HG02759 (cell line): ENCODE results near the gene AGXT.

Experiments
- ATAC-seq: cut with Tn5 transposase; IDR thresholded peaks from one replicate; pipeline ENCODE4 v1.9.1; 2021; ENCODE audit warnings: mild to moderate bottlenecking, moderate library complexity; ENCODE audit not compliant: unreplicated experiment

AGXT gene

GRCh38 chr2:240869109-240869955 lies 708 bp downstream of the AGXT start:
- ATAC-seq, result no peak

DNA sequence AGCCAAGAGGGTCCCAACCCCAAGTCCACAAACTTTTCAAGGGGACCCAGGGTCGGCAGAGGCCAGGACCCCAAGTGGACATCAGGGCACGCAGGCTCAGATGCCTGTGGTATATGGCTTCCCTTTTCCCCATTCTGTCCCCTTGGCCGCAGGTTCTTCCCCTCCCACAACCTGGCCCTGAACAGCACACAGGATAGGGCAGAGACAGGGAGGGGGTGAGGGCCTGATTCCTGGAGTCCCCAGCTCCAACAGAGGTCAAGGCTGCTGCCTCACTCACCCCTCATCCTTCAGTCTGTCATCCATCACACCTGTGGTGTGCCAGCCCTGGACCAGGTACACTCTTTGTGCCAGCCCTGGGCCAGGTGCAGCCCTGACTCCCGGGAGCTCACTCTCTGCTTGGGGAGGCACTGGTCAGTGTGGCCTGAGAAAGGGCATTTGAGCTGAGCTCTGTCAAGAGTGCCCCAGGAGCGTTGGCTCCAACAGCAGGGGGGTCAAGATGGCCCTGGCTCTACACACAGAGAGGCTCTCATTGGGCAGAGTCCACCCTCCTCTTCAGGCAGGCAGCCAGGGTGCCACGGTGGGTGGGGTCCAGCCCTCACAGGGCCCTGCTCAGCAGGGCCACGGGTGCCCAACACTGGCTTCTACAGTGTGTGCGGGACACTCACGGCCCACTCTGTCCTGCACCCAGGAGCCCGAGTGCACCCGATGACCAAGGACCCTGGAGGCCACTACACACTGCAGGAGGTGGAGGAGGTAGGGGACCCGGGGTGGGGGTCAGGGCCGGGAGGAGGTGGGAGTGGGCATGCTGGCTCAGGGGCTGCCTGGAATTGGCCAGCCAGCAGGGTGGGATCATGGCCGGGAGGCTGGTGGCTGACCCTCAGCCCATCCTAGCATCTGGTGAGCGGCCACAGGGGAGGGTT lies 1.6 kb downstream of the AGXT start:
- no peak for ATAC-seq

DNA sequence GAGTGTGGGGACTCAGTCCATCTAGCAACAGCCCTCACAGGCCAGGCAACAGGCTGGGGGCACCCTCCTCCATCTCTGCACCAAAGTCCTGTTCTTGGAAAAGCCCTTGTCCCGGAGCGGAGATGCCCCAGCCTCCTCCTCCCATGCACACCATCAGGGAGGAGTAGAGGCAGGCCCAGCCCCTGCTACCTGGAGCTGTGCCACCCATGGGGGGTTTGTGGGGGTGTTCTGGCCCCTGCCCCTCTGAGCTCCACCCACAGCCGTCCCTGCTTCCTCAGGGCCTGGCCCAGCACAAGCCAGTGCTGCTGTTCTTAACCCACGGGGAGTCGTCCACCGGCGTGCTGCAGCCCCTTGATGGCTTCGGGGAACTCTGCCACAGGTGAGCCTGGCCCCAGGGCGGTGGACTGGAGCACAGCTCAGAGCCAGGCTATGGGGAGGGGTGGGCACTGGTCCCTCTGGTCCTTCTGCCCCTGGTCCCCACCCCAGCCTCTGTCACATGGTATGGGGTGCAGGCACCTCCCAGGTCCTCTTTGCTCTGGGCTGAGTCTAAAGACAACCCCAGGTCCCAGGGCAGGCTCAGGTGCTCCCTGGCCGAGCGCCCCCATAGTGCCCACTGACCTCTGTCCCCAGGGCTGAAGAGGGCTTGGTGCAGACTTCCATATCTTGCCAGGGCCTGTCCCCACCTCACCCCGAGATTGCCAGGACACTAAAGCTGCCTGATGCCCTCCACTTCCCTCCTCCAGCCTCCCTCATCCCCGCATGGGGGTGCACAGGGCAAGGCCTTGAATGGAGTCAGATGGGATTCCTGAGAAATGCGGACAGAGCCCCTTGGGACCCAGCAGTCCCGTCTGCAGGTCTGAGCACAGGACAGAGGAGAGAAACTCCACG lies 2.7 kb downstream of the AGXT start:
- ATAC-seq, result no peak

DNA sequence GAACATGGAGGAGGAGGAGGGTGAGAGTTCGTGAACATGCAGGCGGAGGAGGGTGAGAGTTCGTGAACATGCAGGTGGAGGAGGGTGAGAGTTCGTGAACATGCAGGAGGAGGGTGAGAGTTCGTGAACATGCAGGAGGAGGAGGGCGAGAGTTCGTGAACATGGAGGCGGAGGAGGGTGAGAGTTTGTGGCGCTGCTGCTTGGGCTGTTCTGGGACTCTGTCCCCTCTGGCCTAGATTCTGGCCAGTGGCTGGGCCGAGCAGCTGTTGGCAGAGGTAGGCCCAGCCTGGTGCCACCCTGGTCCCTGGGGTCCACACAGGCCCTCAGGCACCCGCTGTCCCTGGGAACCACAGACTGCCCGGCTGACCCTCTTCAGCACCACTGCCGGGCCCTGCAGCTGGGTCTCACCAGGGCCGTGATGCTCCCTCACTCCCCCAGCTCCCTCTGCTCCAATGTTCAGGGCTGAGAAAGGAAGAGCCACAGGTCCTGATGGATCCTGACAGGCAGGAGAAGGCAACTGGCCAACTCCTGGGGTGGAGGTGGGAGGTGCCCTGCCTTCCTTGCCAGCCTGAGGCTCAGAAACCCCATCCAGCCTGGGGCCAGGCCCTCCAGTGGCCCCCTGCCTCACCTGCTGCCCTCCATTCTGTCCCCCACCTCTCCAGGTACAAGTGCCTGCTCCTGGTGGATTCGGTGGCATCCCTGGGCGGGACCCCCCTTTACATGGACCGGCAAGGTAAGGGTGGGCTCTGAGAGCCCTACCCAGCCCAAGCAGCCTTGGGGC lies 3.9 kb downstream of the AGXT start:
- ATAC-seq, result no peak

- no peak for ATAC-seq
Measured at GRCh38 chr2:240873098-240873788, 4.6 kb downstream of the AGXT start.

DNA sequence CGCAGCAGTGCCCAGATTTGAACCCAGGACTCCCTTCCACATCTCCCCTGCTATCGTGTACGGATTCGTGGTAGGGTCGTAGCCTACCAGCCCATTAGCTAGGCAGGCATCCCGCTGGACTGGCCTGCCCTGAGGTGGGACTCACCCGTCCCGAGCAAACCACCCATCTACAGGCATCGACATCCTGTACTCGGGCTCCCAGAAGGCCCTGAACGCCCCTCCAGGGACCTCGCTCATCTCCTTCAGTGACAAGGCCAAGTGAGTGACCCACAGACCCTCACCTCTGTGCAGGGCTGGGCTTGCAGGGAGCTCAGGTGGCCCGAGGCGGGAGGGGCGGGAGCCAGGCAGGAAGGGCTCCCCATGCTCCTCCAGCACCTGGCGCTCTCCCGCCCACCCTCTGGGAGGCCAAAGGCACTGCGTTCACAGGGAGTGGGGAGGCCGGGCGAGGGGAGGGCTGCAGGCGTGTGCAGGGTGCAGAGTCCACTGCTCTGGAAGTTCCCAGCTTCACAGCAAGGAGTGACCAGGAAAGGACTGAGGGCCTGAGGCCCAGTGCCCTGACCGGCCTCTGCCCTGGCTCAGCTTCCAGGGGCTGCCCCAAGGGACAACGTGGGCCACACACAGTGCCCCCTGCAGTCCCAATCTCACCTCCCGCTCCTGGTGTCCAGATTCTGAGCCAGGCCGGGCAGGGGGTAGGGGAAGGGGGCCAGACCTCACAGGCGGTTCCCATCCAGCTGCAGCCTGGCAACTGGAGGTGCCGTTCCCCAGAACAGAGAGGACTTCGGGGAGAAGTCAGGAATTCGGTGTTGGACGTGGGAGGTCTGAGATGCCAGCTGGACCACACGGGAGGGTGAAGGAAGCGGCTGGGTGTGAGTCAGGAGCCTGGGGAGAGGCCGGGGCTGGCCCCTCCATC lies 5.4 kb downstream of the AGXT start:
- no peak for ATAC-seq

DNA sequence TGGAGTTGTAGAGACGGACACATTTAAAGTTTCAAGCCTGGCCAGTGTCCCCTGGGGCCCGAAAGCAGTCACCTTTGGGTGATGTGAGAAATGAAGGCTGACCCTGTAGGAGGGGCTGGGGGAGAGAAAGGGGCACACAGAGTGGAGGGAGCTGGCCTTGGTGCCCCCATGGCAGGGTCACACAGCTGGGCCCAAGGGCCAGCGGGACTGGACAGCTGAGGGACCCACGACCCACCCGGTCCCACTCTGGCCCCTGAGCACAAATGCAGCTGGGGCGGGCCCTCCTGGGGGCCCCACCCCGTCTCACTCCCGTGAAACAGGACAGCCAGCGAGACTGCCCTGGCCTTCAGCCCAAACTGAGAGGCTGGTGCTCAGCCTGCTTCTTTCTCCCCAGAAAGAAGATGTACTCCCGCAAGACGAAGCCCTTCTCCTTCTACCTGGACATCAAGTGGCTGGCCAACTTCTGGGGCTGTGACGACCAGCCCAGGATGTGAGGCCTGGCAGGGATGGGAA lies 6.1 kb downstream of the AGXT start:
- no peak for ATAC-seq

DNA sequence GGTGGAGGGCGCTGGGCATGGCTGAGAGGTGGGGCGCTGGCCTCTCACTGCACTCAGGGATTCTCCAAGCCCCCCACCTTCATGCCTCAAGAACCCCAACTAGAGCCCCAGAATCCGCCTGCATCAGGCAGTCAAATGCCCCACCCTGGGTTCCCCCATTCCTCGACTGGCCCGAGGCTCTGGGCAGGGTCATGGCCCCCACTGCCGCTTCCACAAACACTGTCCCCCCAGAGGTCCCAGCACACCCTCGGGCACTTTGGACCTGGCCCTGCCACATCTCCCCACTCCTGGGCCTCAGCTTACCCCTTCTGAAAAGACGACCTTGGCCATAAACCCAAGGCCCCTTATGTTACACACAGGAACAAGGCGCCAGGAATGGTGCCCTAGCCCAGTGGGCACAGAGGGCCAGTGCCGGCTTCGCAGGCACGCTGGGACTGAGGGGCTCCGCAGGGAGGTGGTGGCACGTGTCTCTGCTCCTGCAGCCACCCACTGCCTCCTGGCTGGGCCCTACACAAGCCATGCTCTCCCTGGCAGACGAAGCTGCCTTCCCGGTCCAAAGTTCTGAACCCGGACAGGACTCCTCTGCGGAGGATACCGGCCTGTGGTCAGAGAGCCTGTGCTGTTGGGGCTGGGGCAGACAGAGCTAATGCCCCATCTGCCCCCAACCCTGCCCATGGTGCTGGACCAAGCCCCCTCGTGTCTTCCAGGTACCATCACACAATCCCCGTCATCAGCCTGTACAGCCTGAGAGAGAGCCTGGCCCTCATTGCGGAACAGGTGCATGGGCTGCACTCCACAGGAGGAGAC lies 6.8 kb downstream of the AGXT start:
- no peak for ATAC-seq

DNA sequence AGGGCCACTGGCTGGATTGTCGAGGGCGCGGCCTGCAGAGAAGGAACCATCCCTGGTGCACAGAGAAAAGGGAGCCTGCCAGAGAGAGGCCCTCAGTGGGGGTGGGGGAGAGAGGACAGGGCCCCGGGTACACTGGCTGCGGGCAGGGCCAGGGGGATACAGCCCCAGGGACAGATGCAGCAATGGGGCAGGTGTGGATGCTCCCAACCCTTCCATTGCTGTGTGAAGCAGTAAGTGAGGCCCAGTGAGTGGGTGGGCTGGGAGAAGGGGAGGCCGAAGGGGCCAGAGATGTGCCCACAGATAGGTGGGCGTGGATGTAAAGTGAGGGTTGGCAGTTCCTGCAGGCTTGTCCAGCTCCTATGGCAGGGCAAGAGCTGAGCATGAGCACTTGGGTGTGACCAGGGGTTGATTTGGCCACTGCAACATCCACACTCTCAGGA lies 7.4 kb downstream of the AGXT start:
- no peak for ATAC-seq

- no peak for ATAC-seq
Measured at GRCh38 chr2:240876475-240877251, 8.0 kb downstream of the AGXT start.

DNA sequence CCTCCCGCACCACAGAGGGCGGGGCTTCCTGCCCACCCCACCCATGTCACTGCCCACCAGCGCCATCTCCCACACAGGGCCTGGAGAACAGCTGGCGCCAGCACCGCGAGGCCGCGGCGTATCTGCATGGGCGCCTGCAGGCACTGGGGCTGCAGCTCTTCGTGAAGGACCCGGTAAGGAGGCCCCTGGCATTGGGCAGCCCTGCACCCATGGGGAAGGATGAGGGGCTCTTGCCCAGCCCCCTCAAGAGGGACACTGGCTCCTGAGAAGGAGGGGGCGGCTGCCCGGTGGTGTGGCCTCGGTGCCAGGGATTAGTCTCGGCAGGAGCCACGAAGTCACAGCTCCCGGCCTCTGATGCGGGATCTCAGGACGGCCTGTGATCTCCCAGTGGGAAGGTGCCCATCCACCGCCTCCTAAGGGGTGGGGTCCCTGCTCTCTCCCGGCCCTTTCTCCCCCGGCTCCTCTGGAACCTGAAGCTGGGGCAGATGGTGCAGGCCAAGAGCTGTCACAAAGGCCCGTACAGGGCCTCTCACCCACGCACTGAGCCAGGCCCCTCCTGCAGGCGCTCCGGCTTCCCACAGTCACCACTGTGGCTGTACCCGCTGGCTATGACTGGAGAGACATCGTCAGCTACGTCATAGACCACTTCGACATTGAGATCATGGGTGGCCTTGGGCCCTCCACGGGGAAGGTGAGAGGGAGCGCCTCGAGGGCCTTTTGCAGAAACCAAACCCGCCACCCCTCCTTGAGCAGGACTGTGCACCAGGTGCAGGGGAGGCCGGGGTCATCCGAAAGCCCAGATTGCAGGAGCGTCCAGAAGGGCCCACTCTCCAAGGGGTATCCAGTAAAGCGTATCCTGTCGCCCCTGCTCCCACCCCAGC lies 9.1 kb downstream of the AGXT start:
- ATAC-seq, result no peak

DNA sequence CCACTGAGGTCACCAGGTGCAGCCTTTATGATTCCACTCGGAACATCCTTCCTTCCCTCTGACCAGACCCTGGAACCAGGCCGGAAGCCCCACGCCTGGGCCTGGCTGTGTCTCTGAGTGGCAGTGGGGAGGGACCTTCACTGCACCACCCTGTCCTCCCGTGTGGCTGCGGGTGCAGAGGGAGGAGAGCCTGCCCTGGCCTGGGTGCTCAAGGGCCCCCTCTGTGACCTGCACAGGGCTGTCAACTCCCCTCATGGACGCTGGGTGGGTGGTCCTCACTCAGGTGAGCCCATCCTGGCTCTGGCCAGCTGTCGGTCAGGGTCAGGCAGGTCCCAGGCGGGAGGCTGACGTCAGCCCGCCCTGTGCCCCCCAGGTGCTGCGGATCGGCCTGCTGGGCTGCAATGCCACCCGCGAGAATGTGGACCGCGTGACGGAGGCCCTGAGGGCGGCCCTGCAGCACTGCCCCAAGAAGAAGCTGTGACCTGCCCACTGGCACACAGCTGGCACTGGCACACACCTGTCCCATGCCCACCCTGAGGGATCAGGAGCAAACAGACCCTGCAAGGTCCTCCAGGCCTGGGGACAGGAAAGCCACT lies 9.8 kb downstream of the AGXT start:
- ATAC-seq, result no peak

DNA sequence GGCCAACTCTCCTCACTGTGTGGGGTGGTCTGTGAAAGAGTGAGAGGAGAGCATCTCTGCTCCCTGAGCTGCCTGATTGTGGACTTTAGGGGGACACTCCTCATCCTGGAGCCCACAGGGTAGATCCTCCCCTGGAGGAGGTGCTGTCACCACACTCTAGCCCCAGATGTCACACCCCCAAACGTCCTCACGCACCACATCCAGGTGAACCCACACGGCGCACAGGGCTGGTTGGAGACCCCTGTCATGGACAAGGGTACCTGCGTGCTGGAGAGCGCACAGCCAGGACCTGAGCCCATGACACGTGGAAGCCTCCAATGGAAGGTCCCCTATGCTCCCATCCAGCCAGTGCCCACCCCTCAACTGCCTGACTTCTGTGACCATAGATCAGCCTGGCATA lies 10.5 kb downstream of the AGXT start:
- ATAC-seq, result no peak

GRCh38 chr2:240881913-240882312 lies 13.3 kb downstream of the AGXT start:
- ATAC-seq, result no peak

DNA sequence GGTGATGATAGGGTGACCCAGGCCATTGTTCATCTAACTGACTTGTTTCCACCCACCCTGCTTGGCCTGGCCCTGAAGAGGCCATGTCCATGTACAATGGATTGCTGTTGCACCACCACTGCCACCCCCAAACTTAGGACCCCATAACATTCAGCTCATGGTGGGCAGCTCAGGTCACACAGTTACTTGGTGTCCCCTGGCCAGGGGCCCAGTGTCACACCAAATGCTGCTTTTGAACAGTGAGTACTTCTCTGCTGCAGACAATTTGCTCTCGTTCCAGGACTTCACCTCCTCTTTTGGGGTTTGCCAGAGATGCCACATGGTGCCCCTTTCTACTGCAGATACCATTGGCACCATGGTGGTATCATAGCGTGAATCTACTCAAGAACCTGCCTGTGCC lies 15.6 kb downstream of the AGXT start:
- ATAC-seq, result no peak
